ENCODE results near the gene DLG2.

The DLG2 gene

GRCh38 chr11:85485902-85486301, 141.2 kb downstream of the DLG2 start:
- no peak overlapping the region for H3K4me3 ChIP-seq (replicated peaks; ENCODE audit: low read depth, low read length)
- no peak for DNase-seq (ENCODE audit: low read depth)
- TF ChIP-seq CTCF (IDR thresholded peaks at IDR 0.05; ENCODE audit: low read length, missing control alignments): no peak

GRCh38 chr11:85483861-85484260, 143.3 kb downstream of the DLG2 start:
- DNase-seq (ENCODE audit: low read depth): no peak

GRCh38 chr11:85481862-85482261, 145.3 kb downstream of the DLG2 start:
- no peak for DNase-seq (ENCODE audit: low read depth)
- TF ChIP-seq CTCF (IDR thresholded peaks at IDR 0.05; ENCODE audit: low read length, missing control alignments): no peak
- H3K4me3 ChIP-seq (replicated peaks; ENCODE audit: low read depth, low read length): no peak overlapping the region

More at GRCh38 chr11:85483861-85484260, 143.3 kb downstream of the DLG2 start:
- no peak overlapping the region for H3K4me3 ChIP-seq (replicated peaks; ENCODE audit: low read depth, low read length)
- TF ChIP-seq CTCF (IDR thresholded peaks at IDR 0.05; ENCODE audit: low read length, missing control alignments): no peak

GRCh38 chr11:85475660-85476517, 151.3 kb downstream of the DLG2 start:
- H3K4me3 ChIP-seq (replicated peaks; ENCODE audit: low read depth, low read length): no peak overlapping the region
- TF ChIP-seq CTCF (IDR thresholded peaks at IDR 0.05; ENCODE audit: low read length, missing control alignments): no peak
- DNase-seq (ENCODE audit: low read depth): no peak

GRCh38 chr11:85472953-85473352, 154.2 kb downstream of the DLG2 start:
- H3K4me3 ChIP-seq (replicated peaks; ENCODE audit: low read depth, low read length): no peak overlapping the region
- DNase-seq (ENCODE audit: low read depth): no peak
- TF ChIP-seq CTCF (IDR thresholded peaks at IDR 0.05; ENCODE audit: low read length, missing control alignments): no peak

GRCh38 chr11:85464283-85464682, 162.9 kb downstream of the DLG2 start:
- DNase-seq (ENCODE audit: low read depth): no peak
- H3K4me3 ChIP-seq (replicated peaks; ENCODE audit: low read depth, low read length): no peak overlapping the region
- TF ChIP-seq CTCF (IDR thresholded peaks at IDR 0.05; ENCODE audit: low read length, missing control alignments): no peak

GRCh38 chr11:85459304-85459703, 167.8 kb downstream of the DLG2 start:
- DNase-seq (ENCODE audit: low read depth): no peak
- no peak for TF ChIP-seq CTCF (IDR thresholded peaks at IDR 0.05; ENCODE audit: low read length, missing control alignments)
- H3K4me3 ChIP-seq (replicated peaks; ENCODE audit: low read depth, low read length): no peak overlapping the region
